ENCODE measurements around the gene NUDT9.
"Not testable (repeated sequence)": the region's sequence is repeated elsewhere in the genome, so short reads cannot be mapped to it uniquely, and the experiment has no call there.

Gene NUDT9

DNA sequence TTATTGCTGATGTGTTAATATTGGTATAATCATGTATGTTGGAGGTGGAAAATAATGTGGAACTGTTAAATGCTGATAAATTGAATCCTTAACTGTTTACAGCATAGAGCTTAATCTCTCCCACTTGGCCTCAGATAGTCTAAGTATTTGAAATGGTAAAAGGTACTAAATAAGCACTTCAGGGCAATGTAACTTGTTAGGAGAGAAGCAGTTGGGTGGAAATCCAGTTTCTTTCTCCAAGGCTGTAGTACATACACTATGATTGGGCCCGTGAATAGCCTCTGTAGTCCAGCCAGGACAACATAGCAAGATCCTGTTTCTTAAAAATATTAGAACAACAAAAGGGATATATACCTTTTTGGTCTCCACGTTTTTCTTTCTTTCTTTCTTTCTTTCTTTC is 39.7 kb downstream of the NUDT9 start:
- DNase-seq (ENCODE audit: low spot score): no peak

DNA sequence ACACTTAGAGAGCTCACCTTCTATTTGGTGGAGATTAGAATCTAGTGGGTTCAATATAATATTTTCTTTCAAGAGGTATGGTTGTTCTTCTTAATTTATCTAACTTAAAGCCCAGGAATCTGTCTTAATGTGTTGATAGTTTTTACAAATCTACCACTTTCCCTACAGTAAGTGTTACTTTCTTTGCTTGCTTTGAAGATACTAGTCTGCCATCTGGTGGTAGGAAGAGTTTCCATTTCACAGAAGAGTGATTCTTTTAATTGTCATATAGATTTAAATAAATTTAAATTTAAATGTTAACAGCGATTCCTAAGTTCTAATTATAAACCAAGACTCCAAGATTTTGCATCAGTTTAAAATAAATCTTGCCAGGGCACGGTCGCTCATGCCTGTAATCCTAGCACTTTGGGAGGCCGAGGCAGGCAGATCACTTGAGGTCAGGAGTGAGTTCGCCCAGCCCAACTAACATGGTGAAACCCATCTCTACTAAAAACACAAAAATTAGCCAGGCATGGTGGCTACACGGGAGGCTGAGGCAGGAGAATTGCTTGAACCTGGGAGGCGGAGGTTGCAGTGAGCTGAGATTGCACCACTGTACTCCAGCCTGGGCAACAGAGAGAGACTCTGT is 43.5 kb downstream of the NUDT9 start:
- DNase-seq (ENCODE audit: low spot score): no peak

DNA sequence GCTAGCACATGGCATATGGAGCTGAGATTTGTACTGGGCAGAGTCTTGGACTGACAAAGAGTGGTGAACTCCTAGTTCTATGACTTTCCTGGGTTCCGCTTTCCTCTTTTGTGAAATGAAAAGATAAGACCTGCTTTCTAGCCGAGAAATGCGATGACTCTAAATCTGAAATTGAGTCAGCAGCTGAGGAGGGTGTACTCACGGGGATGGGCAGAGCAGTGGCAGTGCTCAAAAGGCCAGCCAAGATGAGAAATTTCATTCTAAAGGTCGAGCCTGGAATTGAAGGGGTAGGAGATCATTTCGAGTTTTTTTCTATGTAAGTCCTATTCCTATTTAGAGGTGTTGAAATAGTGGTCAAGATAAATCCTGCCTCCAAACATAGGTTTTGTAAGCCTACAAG is 47.0 kb downstream of the NUDT9 start:
- no peak for DNase-seq (ENCODE audit: low spot score)

DNA sequence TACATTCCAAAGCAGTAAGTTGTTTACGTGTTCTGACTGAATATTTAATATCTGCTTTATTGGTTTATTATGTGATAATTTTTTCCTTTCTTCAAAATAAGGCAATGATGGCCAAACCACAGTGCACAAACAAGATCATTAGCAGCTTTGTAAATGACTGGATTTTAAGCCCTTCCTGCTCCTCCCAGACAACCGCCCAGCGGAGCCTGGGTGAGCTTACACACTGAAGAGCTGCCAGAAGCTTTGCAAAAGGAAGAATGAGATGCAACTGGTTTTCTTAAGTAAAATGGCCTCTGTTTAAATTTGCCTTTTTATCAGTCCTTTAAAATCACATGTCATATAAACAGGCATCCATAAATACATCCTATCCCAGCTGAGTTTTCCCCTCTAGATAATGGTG is 54.6 kb downstream of the NUDT9 start:
- DNase-seq (ENCODE audit: low spot score): no peak

DNA sequence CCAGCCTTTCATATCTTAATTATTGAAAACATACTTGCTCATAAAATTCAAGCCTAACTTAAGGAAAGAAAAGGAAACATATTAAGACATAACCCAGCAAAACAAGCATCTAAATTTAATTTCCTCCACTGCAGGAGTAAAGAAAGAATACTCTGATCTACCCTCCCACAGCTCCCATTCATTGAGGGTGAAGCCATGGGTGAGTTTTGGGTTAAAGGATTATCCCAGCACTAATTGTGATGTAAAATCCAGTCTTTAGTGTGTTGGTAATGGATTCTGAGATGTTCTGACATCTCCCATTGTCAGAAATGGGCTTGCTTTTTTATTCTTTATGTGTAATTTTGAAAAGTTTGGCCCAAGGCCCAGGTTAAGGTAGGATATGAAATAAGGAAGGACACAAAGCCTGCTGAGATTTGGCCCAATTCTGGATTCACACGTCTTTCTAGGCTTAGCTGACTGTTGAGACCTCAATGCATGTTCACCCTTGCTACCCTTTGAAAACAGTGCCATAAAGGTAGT is 56.4 kb downstream of the NUDT9 start:
- no peak for DNase-seq (ENCODE audit: low spot score)

DNA sequence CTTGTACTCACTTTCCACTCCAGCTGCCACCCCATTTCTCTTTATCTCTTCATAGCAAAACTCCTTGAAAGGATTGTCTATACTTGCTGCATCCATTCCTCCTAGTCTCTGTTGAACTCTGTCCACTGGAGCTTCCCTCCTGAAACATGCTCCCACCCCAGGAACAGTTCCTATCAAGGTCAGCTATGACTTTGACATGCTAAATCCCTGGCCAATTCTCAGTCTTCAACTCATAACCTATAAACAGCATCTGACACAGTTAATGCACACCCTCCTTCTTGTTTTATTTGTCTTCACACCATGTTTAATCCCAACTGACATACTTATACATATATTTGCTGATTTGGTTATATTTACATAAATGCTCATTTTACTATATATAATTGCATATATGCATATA is 59.0 kb downstream of the NUDT9 start:
- no peak for DNase-seq (ENCODE audit: low spot score)

DNA sequence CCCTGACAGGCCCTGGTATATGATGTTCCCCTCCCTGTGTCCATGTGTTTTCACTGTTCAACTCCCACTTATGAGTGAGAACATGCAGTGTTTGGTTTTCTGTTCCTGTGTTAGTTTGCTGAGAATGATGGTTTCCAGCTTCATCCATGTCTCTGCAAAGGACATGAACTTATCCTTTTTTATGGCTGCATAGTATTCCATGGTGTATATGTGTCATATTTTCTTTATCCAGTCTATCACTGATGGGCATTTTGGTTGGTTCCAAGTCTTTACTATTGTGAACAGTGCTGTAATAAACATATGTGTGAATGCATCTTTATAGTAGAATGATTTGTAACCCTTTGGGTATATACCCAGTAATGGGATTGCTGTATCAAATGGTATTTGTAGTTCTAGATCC is 60.9 kb downstream of the NUDT9 start:
- not testable (repeated sequence) for DNase-seq (ENCODE audit: low spot score)

DNA sequence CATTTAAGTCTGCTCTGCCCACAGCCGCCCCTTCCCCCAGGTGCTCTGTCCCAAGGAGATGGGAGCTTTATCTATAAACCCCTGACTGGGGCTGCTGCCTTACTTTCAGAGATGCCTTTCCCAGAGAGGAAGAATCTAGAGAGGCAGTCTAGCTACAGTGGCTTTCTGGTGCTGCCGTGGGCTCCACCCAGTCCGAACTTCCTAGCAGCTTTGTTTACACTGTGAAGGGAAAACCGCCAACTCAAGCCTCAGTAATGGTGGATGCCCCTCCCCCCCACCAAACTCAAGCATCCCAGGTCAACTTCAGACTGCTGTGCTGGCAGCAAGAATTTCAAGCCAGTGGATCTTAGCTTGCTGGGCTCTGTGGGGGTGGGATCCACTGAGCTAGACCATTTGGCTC is 66.3 kb downstream of the NUDT9 start:
- DNase-seq (ENCODE audit: low spot score): not testable (repeated sequence)

DNA sequence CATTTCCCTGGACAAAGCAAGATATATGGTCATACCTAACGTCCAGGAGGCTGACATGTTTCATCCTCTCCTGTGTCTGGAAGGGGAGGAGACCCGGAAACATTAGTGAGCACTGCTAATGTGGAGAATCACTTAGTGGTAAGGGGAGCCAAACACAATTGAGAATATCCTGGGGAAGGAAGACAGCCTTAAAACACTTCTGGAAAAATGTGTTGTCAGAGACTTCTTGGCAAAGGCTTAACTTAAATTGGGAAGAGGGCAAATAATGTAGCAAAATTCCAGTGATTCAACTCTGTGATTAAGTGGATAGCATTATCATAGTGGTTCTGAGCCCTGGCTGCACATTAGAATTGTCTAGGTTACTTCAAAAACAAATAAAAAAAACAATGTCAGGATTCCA is 67.3 kb downstream of the NUDT9 start:
- no peak for DNase-seq (ENCODE audit: low spot score)

DNA sequence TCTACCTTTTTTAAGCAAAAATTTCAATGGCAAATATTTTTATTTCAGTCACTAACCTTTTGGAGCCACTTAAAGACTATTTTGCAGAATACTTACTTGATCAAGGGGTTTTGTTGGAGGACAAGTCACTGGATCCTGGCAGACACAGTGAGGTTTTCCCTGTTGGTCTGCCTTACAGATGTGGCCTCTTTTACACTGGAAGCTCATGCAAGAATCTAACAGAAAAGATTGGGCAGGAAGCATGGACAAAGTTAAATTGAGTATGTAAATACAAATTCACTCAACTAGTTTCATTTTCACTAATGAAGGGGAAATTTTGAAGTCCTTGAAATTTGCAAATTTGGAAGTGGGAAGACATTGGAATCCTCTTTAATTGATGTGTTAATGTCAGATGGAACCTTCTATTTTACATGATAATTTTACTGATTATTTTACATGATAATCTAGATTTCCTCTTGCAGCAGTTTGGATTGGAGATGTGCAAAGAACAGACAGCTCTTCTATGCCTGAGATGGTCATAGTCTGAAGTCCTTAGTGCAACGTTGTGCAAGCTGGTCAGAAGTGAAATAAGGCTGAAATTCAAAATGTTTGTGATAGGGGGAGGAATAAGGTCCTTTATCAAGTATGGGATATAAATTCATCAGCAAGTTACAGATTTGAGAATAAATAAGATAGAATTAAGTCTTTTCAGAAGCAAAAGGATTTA is 68.4 kb downstream of the NUDT9 start:
- no peak for DNase-seq (ENCODE audit: low spot score)

DNA sequence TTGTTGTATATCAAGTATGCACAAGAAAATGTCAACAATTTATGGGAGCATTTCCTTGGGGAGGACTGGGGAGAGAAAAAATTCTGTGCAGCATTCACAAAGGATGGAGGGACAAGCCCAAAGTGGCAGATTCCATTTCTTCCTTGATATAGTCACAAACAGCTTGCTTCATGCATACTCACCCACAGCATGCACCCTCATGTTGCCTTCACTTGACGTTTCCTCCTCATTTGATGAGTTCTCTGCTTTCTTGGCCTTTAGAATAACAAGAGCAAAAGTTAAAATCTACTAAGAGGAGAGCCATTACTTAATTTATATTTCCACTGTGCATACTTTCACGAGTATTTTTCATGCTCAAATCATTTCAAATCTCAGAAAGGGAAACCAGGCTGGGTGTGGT is 69.1 kb downstream of the NUDT9 start:
- DNase-seq (ENCODE audit: low spot score): no peak

DNA sequence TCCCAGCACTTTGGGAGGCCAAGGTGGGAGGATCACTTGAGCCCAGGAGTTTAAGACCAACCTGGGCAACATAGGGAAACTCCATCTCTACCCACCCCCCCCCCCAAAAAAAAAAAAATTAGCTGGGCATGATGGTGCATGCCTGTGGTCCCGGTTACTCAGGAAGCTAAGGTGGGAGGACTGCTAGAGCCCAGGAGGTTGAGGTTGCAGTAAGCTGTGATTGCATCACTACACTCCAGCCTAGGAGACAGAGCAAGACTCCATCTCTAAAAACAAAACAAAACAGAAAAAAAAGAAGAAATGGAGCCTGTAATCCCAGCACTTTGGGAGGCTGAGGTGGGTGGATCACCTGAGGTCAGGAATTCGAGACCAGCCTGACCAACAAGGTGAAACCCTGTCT is 69.5 kb downstream of the NUDT9 start:
- DNase-seq (ENCODE audit: low spot score): not testable (repeated sequence)

DNA sequence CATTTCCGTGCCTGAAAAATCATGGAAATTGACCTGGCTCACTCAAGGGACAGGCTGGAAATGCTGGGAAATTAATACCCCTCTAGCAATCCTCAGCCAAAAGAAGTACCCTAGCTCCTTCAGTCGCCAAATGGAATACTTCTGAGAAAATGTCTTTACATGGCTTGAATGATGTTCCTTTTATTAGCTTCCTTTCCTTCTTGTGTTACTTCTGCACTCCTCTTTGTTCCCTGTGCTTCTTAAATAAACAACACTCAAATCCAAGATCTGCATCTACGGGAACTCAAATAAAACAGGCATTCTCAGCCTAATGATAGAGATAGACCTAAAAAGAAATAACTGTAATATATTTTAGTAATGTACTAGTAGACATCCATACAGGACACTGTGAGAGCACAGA is 70.7 kb downstream of the NUDT9 start:
- DNase-seq (ENCODE audit: low spot score): no peak

DNA sequence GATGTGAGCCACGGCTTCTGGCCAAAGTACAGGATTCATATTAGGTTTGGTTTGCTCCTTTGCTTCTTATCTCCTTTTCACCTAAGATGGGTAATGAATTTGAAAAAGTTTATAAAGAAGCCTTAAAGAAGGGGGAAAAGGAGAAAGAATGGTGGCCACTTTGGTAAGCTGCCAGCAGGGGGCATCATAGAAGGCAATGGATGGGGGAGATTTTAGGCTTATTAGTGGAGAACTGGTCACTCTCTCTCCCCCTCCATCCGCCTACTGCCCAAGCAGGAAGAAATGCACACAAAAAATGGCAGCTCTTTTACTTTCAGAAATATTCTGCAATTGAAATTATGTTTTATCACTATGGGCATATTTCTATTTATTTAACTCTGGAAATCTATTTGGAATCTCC is 74.8 kb downstream of the NUDT9 start:
- no peak for DNase-seq (ENCODE audit: low spot score)

DNA sequence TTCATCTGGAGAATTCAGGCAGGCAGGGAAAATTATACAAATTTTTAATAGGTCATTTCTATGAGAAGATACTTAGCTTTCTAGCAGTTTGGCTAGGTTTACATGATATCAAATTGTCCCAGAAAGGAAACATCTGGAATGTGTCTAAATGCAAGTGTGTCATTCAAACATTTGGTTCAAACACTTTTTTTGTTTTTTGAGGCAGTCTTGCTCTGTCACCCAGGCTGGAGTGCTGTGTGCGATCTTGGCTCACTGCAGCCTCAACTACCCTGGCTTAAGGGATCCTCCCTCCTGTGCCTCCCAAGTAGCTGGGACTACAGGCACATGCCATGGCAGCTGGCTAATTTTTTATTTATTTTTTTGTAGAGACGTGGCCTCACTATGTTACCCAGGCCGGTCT is 75.2 kb downstream of the NUDT9 start:
- no peak for DNase-seq (ENCODE audit: low spot score)

DNA sequence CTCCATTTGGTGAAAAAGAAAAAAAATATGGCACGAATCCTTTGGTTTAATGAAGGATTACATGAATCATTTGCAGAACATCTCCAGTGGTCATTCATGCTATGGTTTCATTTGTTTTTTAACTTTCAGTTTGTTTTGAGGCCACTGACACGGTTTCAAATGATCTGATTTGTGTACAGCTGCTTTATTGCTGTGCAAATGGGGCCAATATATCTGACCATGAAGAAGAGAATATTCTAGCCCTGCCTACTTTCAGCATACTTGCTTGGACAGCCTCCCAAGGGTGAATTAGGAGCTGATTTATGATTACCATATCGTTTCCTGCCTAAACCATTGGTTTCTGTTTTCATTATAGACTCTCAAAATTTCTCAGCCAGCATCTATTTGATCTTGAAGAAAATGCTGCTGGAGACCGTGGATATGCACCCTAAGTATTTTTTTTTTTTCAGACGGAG is 76.1 kb downstream of the NUDT9 start:
- no peak for DNase-seq (ENCODE audit: low spot score)

DNA sequence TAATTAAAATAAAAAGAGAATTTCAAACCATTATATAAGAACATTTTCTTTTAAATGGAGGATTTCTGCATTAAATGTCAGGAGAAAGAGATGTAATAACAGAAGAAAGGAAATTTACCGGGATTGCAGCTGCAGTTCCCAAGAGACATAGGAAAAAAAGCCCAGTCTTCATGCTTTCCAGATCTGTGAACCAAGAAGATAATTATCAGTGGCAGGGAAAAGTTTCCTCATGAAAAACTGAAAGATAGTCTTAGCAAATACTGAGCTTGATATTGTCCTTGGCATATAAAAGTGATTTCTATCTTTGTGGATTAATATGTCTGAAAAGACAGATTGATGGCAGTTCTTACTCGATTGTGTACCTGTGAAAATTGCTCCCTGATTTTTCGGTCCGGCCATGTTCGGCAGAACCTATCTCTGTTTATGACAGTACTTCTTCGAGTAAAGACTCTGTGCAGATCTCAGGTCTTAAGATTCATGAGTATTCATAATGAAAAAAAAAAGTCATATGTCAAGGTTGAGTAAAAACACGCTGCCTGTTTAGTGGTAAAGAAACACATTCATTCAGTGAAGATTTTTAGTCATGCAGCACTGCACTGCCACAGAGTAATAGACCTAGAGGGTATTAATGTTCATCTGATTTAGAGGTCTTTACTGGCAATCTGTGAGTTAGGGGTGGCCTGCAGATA is 77.2 kb downstream of the NUDT9 start:
- no peak for DNase-seq (ENCODE audit: low spot score)

DNA sequence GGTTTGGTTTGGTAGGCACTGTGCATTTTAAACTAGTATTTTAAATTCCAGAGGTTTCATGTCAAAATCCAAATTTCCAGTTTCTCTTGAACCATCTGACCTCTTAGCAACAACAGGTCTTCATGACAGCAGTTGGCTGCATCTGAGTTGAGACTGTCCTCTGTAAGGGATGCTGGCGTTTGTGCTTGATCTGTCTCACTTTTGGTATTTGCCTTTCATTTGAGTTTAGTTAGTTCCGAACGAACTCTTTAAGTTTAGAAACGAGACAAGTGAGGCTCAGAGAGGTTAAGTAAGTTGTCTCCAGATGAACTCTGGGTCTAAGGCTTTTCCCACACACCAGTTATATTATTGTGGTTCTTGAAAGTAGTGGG is 77.7 kb downstream of the NUDT9 start:
- DNase-seq (ENCODE audit: low spot score): no peak

DNA sequence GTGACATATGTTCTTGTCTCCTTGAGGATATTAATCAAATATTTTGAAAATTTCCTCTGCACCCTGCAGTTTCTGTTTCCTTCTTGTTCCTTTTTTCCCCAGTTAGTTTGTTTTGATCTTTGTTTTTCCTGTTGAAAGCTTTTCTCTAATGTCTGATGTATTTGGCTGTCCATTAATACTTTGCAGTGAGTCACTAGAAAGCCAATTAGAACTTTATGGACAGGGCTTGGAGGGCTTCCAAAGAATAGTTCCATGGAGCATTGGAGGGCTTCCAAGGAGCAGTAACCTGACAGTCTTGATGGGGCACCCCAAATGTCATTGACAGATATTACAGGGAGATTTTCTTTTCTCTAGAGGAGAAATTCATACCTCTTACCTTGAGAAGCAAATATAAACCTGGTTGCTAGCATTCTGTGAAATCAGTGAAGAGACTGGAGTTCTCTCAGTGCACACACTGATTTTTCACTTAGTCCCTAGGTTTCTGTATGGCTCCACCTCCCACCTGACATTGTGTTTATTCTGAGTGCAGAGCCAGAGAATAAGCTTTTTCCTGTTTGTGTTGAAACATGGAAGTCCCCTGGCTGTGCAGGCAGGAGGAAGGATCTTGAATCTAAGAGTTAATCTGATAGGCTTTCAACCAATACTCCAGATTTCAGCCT is 80.3 kb downstream of the NUDT9 start:
- DNase-seq (ENCODE audit: low spot score): no peak

DNA sequence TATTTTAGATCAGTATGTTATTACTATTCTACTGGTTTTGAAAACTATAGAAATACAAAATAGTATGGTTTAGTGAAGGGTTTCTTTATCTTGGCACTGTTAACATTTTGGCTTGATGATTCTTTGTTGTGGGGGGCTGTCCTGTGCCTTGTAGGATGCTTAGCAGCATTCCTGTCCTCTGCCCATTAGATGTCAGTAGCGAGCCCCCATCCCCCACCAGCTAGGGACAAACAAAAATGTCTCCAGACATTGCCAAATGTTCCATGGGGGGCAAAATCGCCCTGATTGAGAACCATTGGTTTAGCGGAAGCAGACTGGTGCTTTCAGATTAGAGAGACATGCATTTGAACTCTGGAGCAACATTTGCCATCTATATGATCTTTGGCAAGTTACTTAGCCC is 83.5 kb downstream of the NUDT9 start:
- no peak for DNase-seq (ENCODE audit: low spot score)

DNA sequence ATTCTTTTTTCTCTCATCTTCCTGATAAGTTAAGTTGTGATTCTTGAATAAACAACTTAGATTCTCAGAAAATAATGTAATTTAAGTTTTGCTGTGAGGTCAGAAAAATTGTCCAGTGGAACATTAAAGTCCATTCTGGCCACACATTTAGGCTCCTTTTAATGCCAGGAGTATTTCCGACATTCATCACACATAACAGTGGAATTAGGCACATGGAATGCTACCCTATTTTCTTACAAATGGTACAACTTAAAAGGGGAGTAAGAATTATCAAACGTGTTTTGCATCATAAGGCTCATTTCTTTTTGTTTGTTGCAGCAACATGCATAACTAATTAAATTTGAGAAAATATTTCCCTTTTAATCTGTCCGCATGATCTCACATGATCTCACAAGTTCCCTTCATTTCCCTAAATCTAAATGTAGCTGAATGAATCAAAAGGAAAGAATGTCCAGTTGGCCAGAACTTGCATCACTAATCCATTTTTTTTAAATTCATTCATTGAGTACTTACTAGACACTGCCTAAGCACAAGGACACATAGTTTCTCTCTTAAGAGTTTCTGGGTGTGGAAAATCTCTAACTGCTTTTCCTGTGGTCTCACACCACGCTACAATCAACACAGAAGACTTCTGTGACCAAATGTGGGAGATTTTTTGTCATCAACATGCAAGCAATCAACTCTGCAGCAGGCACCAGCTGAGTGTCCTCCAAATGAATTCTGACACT is 84.8 kb downstream of the NUDT9 start:
- DNase-seq (ENCODE audit: low spot score): no peak

All from HuH-7.5 (cell line).